Gastrocnemius medialis (tissue), 4 donors: ENCODE data around the gene IQGAP1. TPM values are rescaled to one million over a fixed set of nuclear protein-coding genes. Genes with fewer than 3 reads are reported as not detected.
A peak's percentile ranks its signal among the peaks of the same experiment; 100 is the strongest.

Experiments used
- ATAC-seq, 2 donors: fragments of 150-250 bp; one replicate each; pipeline ENCODE4 v1.9.1; 2016
- DNase-seq, 2 donors: peaks; one replicate each; pipeline ENCODE4 v3.0.0-alpha.2; 2019
- H3K27ac ChIP-seq, 4 donors: fragments of 200-600 bp; sonication (generic); 1 replicate in 1 of 4; 2 replicates in 3 of 4; pipeline ENCODE4 v1.5.1; 2016 to 2018; ENCODE audit warnings: mild to moderate bottlenecking in 2 of 4, moderate library complexity in 1 of 4
- H3K27me3 ChIP-seq, 3 donors: fragments of 200-600 bp; sonication (generic) in 2 of 3; 1 replicate in 1 of 3; 2 replicates in 2 of 3; pipeline versions ENCODE4 v1.5.1 to v1.6.0; 2016 to 2019; ENCODE audit warnings: mild to moderate bottlenecking in 1 of 3, moderate library complexity in 1 of 3
- H3K36me3 ChIP-seq, 2 donors: fragments of 200-600 bp; sonication (generic) in 1 of 2; one replicate each; pipeline ENCODE4 v1.5.1; 2017 to 2018
- H3K4me1 ChIP-seq, 2 donors: fragments of 200-600 bp; sonication (generic) in 1 of 2; one replicate each; pipeline ENCODE4 v1.5.1; 2016 to 2017; ENCODE audit warnings: mild to moderate bottlenecking in 2 of 2
- H3K4me3 ChIP-seq, 4 donors: fragments of 200-600 bp; sonication (generic) in 3 of 4; 1 replicate in 1 of 4; 2 replicates in 3 of 4; pipeline ENCODE4 v1.5.1; 2016 to 2019; ENCODE audit warnings: mild to moderate bottlenecking in 2 of 4
- H3K9me3 ChIP-seq, 3 donors: fragments of 200-600 bp; sonication (generic) in 2 of 3; 1 replicate in 1 of 3; 2 replicates in 2 of 3; pipeline ENCODE4 v1.5.1; 2016 to 2019
- CTCF ChIP-seq, 5 experiments: fragments of 450-650 bp in 3 of 5; fragments of 200-600 bp in 2 of 5; sonication (generic) in 2 of 5; IDR thresholded peaks in 4 of 5; conservative IDR thresholded peaks in 1 of 5; 1 replicate in 4 of 5; 2 replicates in 1 of 5; pipeline ENCODE4 v1.5.1; 2016 to 2019; ENCODE audit warnings: antibody characterized with exemption in 5 of 5, mild to moderate bottlenecking in 3 of 5, moderate library complexity in 3 of 5
- POLR2A ChIP-seq, 2 donors: fragments of 450-650 bp; IDR thresholded peaks; one replicate each; pipeline ENCODE4 v1.6.1; 2017; ENCODE audit warnings: antibody characterized with exemption in 2 of 2, mild to moderate bottlenecking in 2 of 2, moderate library complexity in 2 of 2
- in situ Hi-C, 4 donors: fragments of 200-750 bp; cut with MboI; loops; one replicate each; pipeline versions ENCODE4 v1.15.0 to v1.8.0; 2017; ENCODE audit warnings: low sequenced_read_pairs in 4 of 4
- intact Hi-C: fragments of 100-400 bp; cut with DNase I; formaldehyde crosslinking; loops from one replicate; pipeline ENCODE4 v1.15.1; 2023; ENCODE audit warnings: low total_unique reads
- total RNA-seq, 4 donors: library from RNA; depleted of rRNA; stranded (reverse); fragments of >200 nt; gene quantifications; one replicate each; pipeline versions ENCODE4 v1.1.0 to v1.2.3, GENCODE V29; 2016

The IQGAP1 gene
- total RNA-seq, 4 donors from 2014 or later: 39.1 to 92.7 (median 59.1) TPM

GRCh38 chr15:90421527-90421926 is 33.5 kb downstream of the IQGAP1 start:
- intact Hi-C loops: loop anchor here (5.0 kb wide), 1 partner anchor 59 kb away; no protein-coding TSS in a partner anchor
- peak overlapping the region; percentile 85 to 96 (median 92) for H3K27ac ChIP-seq

GRCh38 chr15:90422043-90422442 is 34.0 kb downstream of the IQGAP1 start:
- DNase-seq (no peak), ATAC-seq (no peak)
- Histone ChIP-seq H3K9me3 (no peaks in the 10 kb centered on the region), H3K36me3 (peaks cover 0 to 12% of the 10 kb centered on the region in 2 donors), H3K27ac (peak overlapping the region; percentile 85 to 96 (median 92)), H3K4me3 (no peak overlapping the region), H3K27me3 (no peaks in the 10 kb centered on the region), H3K4me1 (peaks cover 78 to 81% of the 10 kb centered on the region in 2 donors)
- in situ Hi-C loops (no loop called here), intact Hi-C loops (loop anchor here (5.0 kb wide), 1 partner anchor 60 kb away; no protein-coding TSS in a partner anchor)
- TF ChIP-seq POLR2A (IDR thresholded peaks at IDR 0.05): no peak

More at GRCh38 chr15:90421527-90421926, 33.5 kb downstream of the IQGAP1 start:
- in situ Hi-C loops: no loop called here
- ATAC-seq (no peak), DNase-seq (no peak)
- no peaks in the 10 kb centered on the region for H3K27me3 ChIP-seq
- H3K9me3 ChIP-seq: no peaks in the 10 kb centered on the region
- TF ChIP-seq CTCF (IDR thresholded peaks at IDR 0.05 in 4 of 5, conservative IDR thresholded peaks at IDR 0.05 in 1 of 5): no peak
- TF ChIP-seq POLR2A (IDR thresholded peaks at IDR 0.05): peak in 1 of 2 donors; percentile 8
- peaks cover 0 to 7% of the 10 kb centered on the region in 2 donors for H3K36me3 ChIP-seq
- H3K4me3 ChIP-seq: no peak overlapping the region
- peaks cover 78 to 81% of the 10 kb centered on the region in 2 donors for H3K4me1 ChIP-seq

- Histone ChIP-seq H3K27me3 (no peaks in the 10 kb centered on the region), H3K9me3 (no peaks in the 10 kb centered on the region), H3K36me3 (peaks cover 0 to 21% of the 10 kb centered on the region in 2 donors), H3K4me3 (no peak overlapping the region), H3K27ac (peak overlapping the region; percentile 36 to 96 (median 83)), H3K4me1 (peaks cover 75 to 81% of the 10 kb centered on the region in 2 donors)
- in situ Hi-C loops: no loop called here
- ATAC-seq: no peak
- intact Hi-C loops: loop anchor here (5.0 kb wide), 1 partner anchor 61 kb away; no protein-coding TSS in a partner anchor
- DNase-seq: no peak
- no peak for TF ChIP-seq CTCF (IDR thresholded peaks at IDR 0.05 in 4 of 5, conservative IDR thresholded peaks at IDR 0.05 in 1 of 5)
- no peak for TF ChIP-seq POLR2A (IDR thresholded peaks at IDR 0.05)
These were observed 34.9 kb downstream of the IQGAP1 start for GRCh38 chr15:90422936-90423335.

GRCh38 chr15:90423801-90424319 is 35.8 kb downstream of the IQGAP1 start:
- ATAC-seq: no peak
- H3K4me1 ChIP-seq: peaks cover 68 to 72% of the 10 kb centered on the region in 2 donors
- no peak for TF ChIP-seq POLR2A (IDR thresholded peaks at IDR 0.05)
- no peak for TF ChIP-seq CTCF (IDR thresholded peaks at IDR 0.05 in 4 of 5, conservative IDR thresholded peaks at IDR 0.05 in 1 of 5)

GRCh38 chr15:90425726-90426346 is 37.8 kb downstream of the IQGAP1 start:
- H3K4me1 ChIP-seq: peaks cover 48 to 54% of the 10 kb centered on the region in 2 donors
- no peak for DNase-seq
- H3K9me3 ChIP-seq: no peaks in the 10 kb centered on the region
- peak overlapping the region in 3 of 4 donors; percentile 4 to 70 (median 51) for H3K27ac ChIP-seq
- no peak for ATAC-seq
- H3K4me3 ChIP-seq: no peak overlapping the region
- intact Hi-C loops (no loop called here), in situ Hi-C loops (no loop called here)
- peaks cover 0 to 49% of the 10 kb centered on the region in 2 donors for H3K36me3 ChIP-seq
- no peaks in the 10 kb centered on the region for H3K27me3 ChIP-seq
- TF ChIP-seq CTCF (IDR thresholded peaks at IDR 0.05 in 4 of 5, conservative IDR thresholded peaks at IDR 0.05 in 1 of 5): no peak
- no peak for TF ChIP-seq POLR2A (IDR thresholded peaks at IDR 0.05)

More at GRCh38 chr15:90423801-90424319, 35.8 kb downstream of the IQGAP1 start:
- intact Hi-C loops (loop anchor here (5.0 kb wide), 1 partner anchor 62 kb away; no protein-coding TSS in a partner anchor), in situ Hi-C loops (no loop called here)
- H3K36me3 ChIP-seq: peaks cover 0 to 30% of the 10 kb centered on the region in 2 donors
- no peaks in the 10 kb centered on the region for H3K27me3 ChIP-seq
- DNase-seq: no peak
- peak overlapping the region; percentile 36 to 96 (median 83) for H3K27ac ChIP-seq
- peak overlapping the region in 1 of 4 donors; percentile 4 for H3K4me3 ChIP-seq
- H3K9me3 ChIP-seq: no peaks in the 10 kb centered on the region
